ENCODE measurements around the gene SCARF2.
"Not testable (repeated sequence)": the region's sequence is repeated elsewhere in the genome, so short reads cannot be mapped to it uniquely, and the experiment has no call there.

The SCARF2 gene

DNA sequence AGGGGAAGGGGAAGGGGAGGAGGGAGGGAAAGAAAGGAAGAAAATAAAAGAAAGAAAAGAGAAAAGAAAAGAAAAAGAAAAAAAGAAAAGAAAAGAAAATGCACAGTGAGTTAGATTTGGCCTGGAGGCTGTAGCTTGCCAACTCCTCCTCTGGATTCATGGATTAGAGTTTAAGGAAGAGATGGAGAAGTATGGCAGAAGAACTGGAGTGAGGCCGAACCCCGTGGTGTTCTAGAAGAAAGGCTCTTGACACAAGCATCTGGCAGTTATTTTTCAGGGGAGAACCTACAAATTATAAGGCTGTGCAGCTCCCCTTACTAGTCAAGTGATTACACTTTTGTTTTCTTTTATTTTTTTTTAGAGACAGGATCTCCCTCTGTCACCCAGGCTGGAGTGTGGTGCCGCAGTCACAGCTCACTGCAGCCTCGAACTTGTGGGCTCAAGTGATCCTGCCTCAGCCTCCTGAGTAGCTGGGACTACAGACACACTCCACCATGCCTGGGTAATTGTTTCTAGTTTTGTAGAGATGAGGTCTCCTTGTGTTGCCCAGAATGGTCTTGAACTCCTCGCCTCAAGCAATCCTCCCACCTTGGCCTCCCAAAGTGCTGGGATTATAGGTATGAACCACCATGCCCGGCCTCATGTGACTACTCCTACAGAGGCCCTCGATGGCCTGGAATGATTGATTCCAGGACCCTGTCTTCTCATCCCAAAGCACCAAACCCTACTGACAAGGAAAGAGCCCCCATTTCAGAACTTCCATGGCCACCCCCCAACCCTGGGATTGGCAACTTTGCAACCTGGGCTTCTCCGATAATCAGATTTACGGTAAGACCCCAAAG lies 24.2 kb downstream of the SCARF2 start:
- no peak for DNase-seq (ENCODE audit: low spot score)

DNA sequence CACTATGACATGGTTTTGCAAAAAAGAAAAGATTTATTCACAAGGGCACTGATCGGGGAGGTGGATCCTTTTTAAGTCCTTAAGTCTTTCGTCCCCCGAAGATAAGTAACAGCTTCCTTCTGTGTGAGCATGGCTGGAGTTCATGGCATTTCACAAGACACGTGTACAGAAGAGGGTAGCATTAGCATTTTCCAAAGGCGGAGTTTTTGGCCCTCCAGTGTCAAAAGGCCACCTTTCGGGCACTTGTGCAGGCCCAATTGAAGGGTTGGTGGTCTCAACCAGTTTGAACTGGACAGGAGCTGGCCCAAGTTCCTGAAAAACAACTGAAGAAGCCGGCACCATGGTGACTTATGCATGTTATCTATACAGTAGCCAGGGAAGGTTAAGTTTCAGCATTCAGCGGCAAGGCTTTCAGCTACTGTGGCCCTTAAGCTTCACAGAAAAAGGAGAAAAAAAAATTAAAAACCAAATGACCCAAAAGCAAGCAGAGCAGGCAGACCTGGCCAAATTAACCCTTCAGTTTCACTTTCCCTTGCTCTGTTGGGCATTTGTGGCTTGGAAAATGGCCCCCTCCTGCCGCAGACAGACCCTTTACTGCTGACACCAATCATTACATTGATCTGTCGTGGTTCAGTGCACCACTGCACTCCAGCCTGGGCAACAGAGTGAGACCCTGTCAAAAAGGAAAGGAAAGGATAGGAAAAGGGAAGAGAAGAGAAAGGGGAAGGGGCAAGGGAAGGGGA lies 25.0 kb downstream of the SCARF2 start:
- no peak for DNase-seq (ENCODE audit: low spot score)

DNA sequence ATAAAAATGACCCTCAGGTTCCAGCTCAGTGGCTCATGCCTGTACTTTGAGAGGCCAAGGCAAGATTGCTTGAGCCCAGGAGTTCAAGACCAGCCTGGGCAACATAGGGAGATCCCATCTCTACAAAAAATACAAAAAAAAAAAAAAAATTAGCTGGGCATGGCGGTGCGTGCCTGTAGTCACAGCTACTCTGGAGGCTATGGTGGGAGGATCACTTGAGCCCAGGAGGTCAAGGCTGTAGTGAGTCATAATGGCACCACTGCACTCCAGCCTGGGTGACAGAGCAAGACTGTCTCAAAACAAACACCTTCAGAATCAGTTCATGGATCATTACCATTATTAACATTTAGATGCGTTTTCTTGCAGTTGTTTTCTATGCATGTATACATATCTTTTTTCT lies 28.2 kb downstream of the SCARF2 start:
- not testable (repeated sequence) for DNase-seq (ENCODE audit: low spot score)

DNA sequence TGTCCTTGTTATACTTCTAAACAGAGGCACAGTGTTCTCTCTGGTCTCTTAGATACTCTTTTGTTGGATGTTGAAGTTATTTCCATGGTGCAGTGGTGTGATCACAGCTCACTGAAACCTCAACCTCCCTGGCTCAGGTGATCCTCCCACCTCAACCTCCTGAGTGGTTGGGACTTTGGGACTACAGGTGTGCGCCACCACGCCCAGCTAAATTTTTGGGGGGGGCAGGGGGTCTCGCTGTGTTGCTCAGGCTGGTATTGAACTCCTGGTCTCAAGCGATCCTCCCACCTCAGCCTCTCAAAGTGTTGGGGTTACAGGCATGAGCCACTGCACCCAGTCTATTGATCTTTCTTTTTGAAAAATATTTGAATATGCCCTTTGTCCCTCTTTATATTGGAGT lies 28.7 kb downstream of the SCARF2 start:
- no peak for DNase-seq (ENCODE audit: low spot score)

DNA sequence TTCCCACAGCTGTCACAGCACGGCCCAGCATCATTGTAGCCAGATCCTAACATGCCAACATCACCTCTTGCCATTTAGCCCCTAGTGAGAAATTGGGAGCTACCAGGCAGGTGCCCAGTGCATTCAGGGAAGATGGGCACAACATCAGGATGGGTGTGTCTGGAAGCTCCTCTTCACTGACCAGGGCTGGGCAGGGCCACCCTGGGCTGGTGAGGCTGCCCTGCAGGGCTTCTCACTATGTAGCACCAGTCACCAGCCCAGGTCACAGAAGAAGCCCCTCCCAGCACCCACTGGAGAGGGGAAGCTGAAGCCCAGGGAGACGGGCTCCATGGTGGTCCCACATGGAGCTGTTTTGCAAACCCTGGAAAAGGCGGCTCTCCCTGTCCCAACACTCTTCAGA lies 29.8 kb downstream of the SCARF2 start:
- no peak for DNase-seq (ENCODE audit: low spot score)

DNA sequence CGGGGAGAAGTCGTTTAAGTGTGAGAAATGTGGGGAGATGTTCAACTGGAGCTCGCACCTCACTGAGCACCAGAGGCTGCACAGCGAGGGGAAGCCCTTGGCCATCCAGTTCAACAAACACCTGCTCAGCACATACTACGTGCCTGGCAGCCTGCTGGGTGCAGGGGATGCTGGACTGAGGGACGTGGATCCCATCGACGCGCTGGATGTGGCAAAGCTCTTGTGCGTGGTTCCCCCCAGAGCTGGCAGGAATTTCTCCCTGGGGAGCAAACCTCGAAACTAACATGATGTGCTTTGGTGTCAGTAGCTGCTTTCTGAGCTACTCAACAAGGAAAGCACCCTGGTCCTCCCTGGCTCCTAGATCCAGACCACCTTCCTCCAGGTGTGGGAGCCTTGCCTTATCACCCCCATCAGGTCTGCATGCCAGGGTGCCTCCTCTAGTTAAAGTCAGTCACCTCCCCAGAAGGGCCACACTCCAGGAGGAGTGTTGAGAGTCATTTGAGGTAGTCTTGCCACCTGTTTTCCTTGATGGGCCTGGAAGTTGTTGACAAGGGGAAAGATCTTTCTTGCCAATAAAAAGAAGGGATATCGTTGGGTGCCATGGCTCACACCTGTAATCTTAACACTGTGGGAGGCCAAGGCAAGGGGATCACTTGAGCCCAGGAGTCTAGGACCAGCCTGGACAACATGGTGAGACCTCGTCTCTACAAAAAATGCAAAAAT lies 30.8 kb downstream of the SCARF2 start:
- DNase-seq (ENCODE audit: low spot score) = no peak

DNA sequence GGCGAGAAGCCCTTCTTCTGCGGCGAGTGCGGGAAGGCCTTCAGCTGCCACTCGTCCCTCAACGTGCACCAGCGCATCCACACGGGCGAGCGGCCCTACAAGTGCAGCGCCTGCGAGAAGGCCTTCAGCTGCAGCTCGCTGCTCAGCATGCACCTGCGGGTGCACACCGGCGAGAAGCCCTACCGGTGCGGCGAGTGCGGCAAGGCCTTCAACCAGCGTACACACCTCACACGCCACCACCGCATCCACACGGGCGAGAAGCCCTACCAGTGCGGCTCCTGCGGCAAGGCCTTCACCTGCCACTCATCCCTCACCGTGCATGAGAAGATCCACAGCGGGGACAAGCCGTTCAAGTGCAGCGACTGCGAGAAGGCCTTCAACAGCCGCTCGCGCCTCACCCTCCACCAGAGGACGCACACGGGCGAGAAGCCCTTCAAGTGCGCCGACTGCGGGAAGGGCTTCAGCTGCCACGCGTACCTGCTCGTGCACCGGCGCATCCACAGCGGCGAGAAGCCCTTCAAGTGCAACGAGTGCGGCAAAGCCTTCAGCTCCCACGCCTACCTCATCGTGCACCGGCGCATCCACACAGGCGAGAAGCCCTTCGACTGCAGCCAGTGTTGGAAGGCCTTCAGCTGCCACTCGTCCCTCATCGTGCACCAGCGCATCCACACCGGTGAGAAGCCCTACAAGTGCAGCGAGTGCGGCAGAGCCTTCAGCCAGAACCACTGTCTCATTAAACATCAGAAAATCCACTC lies 31.5 kb downstream of the SCARF2 start:
- DNase-seq (ENCODE audit: low spot score) = no peak

DNA sequence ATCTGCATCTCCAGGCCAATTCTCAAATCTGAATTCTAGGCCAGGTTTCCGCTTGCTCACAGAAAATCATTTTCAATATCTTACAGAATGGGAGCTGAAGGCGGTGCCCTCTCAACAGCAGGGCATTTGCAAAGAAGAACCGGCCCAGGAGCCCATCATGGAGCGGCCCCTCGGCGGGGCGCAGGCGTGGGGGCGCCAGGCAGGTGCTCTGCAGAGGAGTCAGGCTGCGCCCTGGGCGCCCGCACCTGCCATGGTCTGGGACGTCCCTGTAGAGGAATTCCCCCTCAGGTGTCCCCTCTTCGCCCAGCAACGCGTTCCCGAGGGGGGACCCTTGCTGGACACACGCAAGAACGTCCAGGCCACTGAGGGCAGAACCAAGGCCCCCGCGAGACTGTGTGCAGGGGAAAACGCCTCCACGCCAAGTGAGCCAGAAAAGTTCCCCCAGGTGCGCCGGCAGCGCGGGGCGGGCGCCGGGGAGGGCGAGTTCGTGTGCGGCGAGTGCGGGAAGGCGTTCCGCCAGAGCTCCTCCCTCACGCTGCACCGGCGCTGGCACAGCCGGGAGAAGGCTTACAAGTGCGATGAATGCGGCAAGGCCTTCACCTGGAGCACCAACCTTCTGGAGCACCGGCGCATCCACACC lies 32.2 kb downstream of the SCARF2 start:
- DNase-seq (ENCODE audit: low spot score) = no peak

DNA sequence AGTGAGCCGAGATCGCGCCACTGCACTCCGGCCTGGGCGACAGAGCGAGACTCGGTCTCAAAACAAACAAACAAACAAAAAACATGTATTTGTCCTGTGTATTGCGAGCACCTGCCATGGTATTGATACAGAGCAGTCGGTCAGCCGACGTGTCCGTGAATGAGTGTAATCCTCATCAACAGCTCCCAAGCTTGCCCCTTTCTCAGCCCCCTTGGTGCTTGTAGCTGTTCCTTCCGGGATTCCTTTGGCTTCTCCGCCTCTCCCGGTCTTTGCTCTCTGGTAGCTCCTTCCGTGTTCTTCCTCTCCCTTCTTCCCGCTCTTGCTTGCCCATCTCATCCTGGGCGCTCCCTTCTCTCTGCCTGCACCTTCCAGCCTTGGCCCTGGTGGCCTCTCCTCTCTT lies 32.7 kb downstream of the SCARF2 start:
- no peak for DNase-seq (ENCODE audit: low spot score)

DNA sequence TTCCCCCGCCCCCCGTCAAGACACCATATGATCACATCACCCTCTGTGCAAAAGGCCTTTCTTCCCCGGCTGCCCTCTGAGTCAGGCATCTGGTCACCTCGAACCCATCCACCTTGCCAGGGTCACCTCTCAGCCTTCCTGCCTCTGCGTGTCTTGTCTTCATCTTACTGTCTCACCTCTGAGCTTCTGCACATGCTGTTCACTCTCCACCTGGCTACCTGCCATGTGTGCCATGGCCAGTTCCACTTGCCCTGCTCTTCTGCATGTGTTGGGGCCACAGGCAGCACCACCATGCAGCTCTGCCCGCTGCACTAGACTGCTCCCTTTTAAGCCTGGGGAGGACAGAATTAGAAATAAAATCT lies 33.9 kb downstream of the SCARF2 start:
- no peak for DNase-seq (ENCODE audit: low spot score)

DNA sequence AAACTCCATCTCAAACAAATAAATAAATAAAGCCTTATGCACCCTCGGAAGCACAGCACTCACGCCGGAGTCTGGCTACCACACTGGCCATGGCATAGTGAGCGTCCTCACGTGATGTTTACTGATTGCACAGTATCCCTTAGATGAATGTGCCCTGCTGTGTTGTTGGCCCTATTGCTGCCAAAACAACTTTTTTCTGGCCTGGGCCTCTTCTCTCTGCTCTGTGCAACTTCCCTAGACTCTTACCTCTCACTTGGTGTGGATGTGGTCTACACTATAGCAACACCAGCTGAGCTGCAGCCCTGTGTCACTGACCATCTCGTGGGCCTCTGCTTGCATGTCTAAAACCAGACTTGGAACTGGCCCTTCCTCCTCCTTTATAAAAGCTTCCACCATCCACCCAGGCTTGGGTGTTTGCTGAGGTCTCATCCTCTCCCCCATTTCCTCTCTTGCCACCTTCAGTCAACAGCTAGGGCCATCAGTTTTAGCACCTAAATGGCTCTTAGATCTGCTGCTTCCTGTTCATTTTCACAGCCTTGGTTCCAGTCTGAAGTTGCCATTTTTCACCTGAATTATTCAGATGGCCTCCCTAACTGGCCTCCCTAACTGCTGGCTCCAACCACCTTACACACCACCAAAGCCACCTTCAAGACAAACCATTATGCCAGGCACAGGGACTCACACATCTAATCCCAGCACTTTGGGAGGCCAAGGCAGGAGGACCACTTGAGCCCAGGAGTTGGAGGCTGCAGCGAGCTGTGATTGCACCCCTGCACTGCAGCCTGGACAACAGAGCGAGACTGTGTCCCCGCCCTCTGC lies 34.5 kb downstream of the SCARF2 start:
- no peak for DNase-seq (ENCODE audit: low spot score)

DNA sequence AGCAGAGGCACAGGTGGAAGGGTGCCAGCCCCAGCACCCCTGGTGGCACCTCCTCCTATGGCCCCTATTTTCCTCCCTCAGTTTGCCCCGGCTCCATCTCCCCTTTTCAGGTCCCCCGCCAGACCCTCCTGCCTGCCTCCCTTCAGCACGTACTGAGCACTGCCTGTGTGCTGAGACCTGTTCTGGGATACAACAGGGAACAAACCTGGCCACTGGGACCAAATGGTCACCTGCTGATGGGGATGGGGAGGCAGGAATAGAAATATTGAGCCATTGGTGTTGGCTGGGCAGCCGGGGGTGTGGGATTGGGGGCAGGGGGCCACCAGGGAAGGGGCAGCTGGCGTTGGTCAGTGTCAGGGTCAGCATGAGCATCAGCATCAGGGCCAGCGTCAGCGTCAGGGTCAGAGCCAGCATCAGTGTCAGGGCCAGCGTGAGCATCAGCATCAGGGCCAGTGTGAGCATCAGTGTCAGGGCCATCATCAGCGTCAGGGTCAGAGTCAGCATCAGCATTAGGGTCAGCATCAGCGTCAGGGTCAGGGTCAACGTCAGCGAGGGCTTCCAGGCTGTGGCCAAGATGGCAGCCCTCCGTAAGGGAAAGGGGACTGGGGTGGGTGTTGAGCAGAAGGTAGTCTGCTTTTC lies 36.1 kb downstream of the SCARF2 start:
- no peak for DNase-seq (ENCODE audit: low spot score)

DNA sequence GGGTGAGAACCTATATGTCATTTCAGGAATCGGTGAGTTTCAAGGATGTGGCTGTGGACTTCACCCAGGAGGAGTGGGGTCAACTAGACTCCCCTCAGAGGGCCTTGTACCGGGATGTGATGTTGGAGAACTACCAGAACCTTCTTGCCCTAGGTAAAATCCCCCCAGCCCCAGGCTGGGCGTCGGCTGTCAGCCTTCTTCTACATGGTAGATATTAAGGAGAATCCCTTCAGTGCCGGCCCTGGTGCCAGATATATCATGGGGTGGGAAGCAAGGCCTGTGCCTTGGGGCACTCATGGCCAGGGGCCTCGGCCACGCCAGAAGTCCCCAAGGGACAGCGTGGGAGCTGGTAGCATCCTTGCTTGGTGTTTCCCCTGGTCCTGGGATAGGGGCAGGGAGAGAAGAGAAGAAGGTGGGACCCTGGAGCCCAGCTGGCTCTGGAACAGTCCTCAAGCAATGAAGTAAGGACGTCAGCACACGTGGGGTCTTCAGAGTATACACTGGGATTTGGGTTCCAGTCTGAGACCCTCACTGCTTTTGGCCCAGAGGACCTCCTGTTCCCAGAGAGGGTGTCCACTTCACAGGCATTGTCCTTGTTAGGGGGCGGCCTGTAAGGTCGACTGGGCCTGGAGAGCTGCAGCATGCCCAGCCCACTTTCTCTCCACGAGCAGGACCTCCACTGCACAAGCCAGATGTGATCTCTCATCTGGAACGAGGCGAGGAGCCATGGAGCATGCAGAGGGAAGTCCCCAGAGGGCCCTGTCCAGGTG lies 36.8 kb downstream of the SCARF2 start:
- no peak for DNase-seq (ENCODE audit: low spot score)

DNA sequence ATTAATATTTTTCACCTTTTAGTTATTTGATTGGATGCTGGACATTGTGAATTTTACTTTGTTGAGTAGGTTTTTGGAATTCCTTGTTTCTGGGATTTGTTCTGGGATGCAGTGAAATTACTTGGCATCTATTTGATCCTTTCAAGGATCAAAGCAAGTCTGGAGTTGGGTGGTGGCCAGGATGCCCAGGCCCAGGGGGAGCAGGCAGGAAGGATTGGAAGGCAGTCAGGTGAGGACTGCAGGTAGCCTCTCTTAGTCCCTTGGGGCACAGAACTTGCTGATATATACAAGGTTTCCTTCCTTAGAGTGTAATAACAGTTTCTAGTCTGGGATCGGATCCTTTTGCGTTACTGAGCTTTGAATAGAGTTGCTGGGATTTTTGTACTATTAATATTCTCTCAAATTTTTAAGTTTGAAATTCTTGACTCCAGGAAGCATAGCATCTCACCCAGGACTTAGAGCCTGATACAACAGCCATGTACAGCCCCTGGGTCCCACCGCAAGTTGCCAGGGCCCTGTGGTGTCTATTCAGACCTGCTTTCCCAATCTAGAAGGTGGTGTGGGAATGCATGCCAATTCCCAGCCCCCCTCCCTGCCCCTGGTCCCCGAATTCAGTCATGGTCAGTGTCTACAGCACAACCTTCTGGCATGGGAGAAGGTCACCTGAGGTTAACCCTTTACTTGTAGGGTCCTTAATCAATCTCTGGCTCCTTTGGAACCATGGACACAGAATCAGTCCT lies 37.6 kb downstream of the SCARF2 start:
- DNase-seq (ENCODE audit: low spot score) = no peak

DNA sequence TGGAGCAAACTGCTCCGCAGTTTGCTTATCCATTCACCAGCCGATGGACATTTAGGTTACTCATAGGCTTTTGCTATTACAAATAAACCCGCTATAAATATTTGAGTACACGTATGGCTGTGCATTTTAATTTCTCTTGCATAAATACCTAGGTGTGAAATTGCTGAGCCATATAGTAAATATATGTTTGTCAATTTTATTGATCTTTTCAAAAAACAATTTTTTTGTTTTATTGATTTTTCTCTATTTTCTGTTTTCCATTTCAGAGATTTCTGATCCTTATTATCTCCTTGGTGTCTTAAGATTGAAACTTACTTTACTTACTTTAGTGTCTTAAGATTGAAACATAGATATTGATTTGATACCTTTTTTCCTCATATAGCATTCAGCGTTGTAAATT lies 39.2 kb downstream of the SCARF2 start:
- DNase-seq (ENCODE audit: low spot score) = no peak

DNA sequence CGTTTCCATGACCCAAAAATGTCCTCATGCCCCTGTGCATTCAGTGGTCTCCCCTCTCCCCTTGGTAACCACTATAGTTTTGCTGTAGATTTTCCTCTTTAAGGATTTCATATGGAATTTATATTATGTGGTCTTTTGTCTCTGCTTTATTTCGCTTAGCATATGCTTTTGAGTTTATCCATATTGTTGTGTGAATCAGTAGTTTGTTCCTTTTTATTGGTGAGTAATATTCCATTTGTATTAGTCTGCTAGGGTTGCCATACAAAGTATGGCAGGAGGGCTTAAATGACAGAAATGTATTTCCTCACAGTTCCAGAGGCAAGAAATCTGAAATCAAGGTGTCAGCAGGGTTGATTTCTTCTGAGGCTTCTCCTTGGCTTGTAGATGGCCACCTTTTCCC lies 40.1 kb downstream of the SCARF2 start:
- DNase-seq (ENCODE audit: low spot score) = no peak

DNA sequence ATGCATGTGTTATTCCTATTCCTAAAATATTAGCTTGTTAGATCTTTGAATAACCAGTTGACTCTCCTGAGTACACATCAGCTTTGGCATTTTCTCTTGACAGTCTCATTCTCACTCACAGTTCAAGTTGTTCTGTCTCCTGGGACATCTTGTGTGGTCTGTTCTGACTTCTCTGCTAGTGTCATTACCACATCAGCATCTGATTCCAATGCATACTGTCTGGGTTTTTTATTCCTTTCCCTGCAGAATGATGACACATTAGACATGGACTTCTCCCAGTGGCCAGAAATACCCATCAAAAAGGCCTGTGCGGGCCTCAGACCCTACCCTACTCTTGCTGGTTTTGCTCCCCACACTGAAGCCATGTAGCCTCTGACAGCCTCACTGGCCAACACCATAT lies 41.0 kb downstream of the SCARF2 start:
- DNase-seq (ENCODE audit: low spot score) = peak; percentile 44

DNA sequence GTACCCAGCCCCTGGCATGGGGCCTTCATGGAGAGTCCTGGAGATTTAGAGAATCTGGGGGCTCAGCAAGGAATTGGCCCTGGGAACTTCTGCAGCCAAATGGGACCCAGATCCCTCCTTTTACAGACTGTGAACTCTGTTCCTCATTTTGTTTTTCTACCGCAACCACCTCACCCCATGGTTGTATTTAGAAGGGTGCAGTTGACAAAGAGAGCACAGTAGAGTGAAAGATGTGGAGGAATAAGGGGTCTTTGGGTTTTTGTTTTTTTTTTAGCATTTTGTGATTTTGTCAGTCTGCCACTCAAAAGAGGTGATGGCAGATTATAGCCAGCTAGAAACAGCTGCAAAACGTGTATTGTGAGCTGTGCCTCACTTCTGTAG lies 41.7 kb downstream of the SCARF2 start:
- DNase-seq (ENCODE audit: low spot score) = no peak
